Measurements from ENCODE around the gene BHMT2.

The BHMT2 gene

GRCh38 chr5:79069488-79070349, at the start of gene BHMT2, which contains the start of gene DMGDH:
Gene BHMT2 (plus strand): TSS chr5:79069767. CDS start chr5:79069783, 16 bp downstream.
Gene DMGDH (minus strand): TSS chr5:79069674. CDS start chr5:79069620, 54 bp downstream.
- DNase-seq = no peak

GRCh38 chr5:79020861-79021561, 48.6 kb upstream of the BHMT2 start:
- peak; percentile 22 for DNase-seq

GRCh38 chr5:79021753-79022152, 47.8 kb upstream of the BHMT2 start:
- no peak for DNase-seq

GRCh38 chr5:79022771-79023170, 46.8 kb upstream of the BHMT2 start:
- no peak for DNase-seq

GRCh38 chr5:79023348-79023747, 46.2 kb upstream of the BHMT2 start:
- DNase-seq = no peak

GRCh38 chr5:79023947-79024346, 45.6 kb upstream of the BHMT2 start:
- DNase-seq = no peak

- peak; percentile 27 for DNase-seq
Measured at GRCh38 chr5:79025054-79025472, 44.5 kb upstream of the BHMT2 start.

- no peak for DNase-seq
Measured at GRCh38 chr5:79030663-79031484, 38.7 kb upstream of the BHMT2 start.

- DNase-seq = no peak
Measured at GRCh38 chr5:79031485-79031867, 38.1 kb upstream of the BHMT2 start.

- DNase-seq = no peak
Measured at GRCh38 chr5:79032031-79032695, 37.4 kb upstream of the BHMT2 start.

- no peak for DNase-seq
Measured at GRCh38 chr5:79032782-79033181, 36.8 kb upstream of the BHMT2 start.

GRCh38 chr5:79035237-79035636, 34.3 kb upstream of the BHMT2 start:
- no peak for DNase-seq

- no peak for DNase-seq
Measured at GRCh38 chr5:79036769-79037168, 32.8 kb upstream of the BHMT2 start.

- no peak for DNase-seq
Measured at GRCh38 chr5:79042188-79042587, 27.4 kb upstream of the BHMT2 start.

GRCh38 chr5:79047199-79047598, 22.4 kb upstream of the BHMT2 start:
- no peak for DNase-seq

GRCh38 chr5:79048437-79048836, 21.1 kb upstream of the BHMT2 start:
- DNase-seq = no peak

- no peak for DNase-seq
Measured at GRCh38 chr5:79050498-79050897, 19.1 kb upstream of the BHMT2 start.

GRCh38 chr5:79053321-79053720, 16.2 kb upstream of the BHMT2 start:
- no peak for DNase-seq

GRCh38 chr5:79055017-79055416, 14.6 kb upstream of the BHMT2 start:
- no peak for DNase-seq

GRCh38 chr5:79056847-79057246, 12.7 kb upstream of the BHMT2 start:
- DNase-seq = no peak

GRCh38 chr5:79059674-79060073, 9.9 kb upstream of the BHMT2 start:
- no peak for DNase-seq

- DNase-seq = peak; percentile 34
Measured at GRCh38 chr5:79062436-79062835, 7.1 kb upstream of the BHMT2 start.

- no peak for DNase-seq
Measured at GRCh38 chr5:79070350-79070667, 742 bp downstream of the BHMT2 start.
